ENCODE data around the gene MAPK8.
A peak's percentile ranks its signal among the peaks of the same experiment; 100 is the strongest.

Gene MAPK8

GRCh38 chr10:48292616-48293015 lies 13.9 kb upstream of the MAPK8 start:
- no peak for DNase-seq

DNA sequence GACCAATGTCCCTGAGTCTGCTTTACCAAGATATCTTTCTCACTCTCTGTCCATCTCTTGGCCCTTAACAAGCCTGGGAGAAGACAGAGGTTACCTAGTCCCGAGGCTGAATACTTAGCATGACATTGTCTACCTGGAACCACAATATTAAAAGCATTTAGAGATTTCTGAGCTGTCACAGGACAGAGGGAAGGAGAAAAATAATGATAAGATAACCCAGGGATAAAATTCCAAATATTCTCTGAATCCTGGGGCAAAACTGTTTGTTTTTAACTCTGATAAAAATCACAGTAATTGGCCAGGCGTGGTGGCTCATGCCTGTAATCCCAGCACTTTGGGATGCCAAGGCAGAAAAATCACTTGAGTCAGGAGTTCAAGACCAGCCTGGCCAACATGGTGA lies 12.0 kb upstream of the MAPK8 start:
- no peak for DNase-seq

- no peak for DNase-seq
Observed at GRCh38 chr10:48296576-48297098, 9.8 kb upstream of the MAPK8 start.

DNA sequence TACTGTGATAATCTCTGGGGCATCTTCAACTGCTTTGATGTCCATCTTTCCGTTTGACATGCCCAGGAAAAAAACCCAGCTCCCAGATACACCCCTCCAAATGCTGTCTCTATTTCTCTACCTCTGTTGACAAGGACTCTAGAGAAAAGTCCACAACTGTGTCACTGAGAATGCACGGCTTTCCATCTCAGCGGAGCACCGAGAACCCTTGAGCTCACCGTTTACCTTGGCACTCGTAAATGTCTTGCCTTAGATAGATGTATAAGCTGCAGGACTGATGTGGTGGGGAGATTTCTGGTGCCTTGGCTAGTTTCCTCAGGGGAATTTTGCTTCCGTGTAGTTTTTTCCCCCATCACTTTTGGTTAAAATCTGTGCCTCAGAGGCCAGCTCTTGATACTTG lies 7.4 kb upstream of the MAPK8 start:
- DNase-seq = no peak

- DNase-seq = no peak
Observed at GRCh38 chr10:48299692-48300091, 6.8 kb upstream of the MAPK8 start.

DNA sequence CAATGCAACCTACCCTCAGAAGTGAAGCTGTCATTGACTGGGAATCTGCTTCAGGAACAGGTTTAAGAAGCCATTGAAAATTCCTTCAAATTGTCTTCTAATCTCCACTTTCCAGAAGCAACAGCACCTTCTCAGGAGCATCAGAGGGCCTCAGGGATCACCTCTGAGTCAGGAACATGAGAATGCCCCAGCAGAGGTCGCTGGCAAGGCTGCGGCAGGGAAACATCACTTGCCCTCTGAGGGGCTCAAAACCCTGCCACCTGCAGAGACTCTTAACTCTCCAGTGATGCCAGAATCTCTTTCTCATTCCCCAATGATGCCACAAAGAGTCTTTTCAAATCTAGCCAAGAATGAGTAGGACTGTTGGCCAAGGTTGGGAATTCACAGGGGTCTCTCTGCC lies 5.9 kb upstream of the MAPK8 start:
- DNase-seq = no peak

- no peak for DNase-seq
Observed at GRCh38 chr10:48302515-48303476, 3.7 kb upstream of the MAPK8 start.

DNA sequence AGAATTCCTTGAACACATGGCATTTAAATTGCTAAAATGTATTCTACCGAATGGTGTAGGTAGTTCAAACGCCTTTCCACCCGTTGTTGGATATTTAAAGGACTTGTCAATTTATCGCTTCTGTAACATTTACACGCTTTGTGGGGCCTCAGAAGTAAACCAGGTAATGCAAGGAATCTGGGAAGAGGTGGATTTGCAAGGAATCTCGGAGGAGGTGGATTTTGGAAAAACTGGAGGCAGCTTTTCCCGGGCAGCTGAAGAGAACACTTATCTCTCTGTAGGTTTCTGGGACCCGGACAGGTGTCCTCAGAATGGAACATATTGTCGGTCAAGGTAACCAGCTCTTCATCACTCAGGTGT lies 592 bp upstream of the MAPK8 start:
- no peak for DNase-seq

- peak; percentile 55 for DNase-seq
Observed at GRCh38 chr10:48306870-48307710, 613 bp downstream of the MAPK8 start.

GRCh38 chr10:48307711-48308018 lies 1.2 kb downstream of the MAPK8 start:
- DNase-seq = no peak

DNA sequence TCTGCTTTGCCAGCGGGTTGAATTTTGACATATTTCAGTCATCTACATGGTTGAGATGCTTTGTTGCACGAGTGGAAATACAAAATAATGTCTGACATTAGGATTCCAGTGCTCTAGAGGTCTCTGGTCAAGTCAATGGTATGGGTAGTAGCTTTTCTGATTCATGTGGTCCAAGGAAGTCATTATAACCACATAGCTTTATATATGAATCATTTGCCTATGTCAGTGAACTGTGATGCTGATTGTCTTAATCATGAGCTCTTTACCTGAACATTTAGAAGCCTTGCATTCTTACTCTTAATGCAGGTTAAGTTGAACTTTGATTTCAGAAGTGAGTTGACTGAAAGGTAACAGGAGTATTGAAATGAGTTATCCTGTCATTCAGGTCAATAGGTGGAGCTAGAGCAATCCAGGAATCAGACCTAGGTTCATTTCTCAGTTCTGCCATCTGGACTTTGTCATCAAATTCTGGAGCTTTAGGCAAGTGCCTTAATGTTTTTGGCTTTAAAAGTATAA lies 3.3 kb downstream of the MAPK8 start:
- no peak for DNase-seq

DNA sequence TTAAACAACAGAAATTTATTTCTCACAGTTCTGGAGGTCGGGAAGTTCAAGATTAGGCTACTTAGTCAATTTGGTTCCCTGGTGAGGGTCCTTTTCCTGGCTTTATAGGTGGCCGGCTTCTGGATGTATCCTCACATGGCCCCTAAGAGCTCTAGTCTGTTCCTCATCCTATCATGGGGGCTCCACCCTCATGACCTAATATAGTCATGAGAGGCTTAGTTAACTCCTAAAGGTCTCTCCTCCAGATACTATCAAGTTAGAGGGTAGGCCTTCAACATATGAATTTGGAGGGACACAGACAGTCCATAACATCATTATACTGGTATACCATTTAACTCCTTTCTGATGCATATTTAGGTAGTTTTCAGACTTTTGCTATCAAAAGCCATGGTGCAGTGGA lies 7.6 kb downstream of the MAPK8 start:
- DNase-seq = peak; percentile 18

- DNase-seq = no peak
Observed at GRCh38 chr10:48316236-48316635, 9.8 kb downstream of the MAPK8 start.

GRCh38 chr10:48317321-48317990 lies 11.0 kb downstream of the MAPK8 start:
- DNase-seq = no peak

DNA sequence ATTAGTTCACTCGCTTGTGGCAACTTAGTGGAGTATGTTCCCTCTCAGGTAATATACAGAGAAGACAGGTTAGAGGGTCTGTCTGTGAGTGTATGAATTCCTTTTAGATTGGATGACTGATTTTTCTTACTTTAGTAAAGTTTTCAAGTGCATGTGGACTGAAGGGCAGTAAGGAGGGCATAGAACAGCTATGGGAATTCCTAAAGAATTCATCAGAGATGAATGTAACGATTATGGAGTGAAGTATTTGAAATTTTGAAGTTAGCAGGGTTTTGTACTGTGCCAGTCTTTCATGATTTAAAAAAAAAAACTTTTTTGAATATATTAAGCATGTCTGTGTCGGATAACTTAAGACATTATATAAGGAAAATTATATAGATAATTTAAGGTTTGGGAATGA lies 15.5 kb downstream of the MAPK8 start:
- no peak for DNase-seq

- no peak for DNase-seq
Observed at GRCh38 chr10:48324580-48324979, 18.1 kb downstream of the MAPK8 start.

- DNase-seq = no peak
Observed at GRCh38 chr10:48330269-48330668, 23.8 kb downstream of the MAPK8 start.

DNA sequence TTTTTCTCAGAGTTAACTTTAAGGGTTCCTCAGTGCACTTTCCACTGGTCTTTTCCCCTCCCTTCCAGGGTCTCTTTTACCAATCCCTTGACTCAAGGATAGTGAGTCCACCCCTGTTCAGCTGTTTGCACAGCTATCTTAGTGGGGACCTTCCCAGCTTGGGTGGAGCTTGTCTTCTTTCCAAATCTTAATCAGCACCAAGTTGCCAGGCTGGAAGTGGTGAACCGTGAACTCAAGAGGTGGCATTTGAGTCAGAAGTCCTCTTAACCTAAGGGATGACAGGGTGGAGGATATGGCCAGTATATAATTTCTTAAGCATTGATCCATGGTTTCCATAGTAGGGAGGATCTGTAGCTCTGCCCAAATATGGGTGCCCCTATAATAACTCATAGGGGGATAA lies 25.0 kb downstream of the MAPK8 start:
- no peak for DNase-seq

- DNase-seq = peak; percentile 18
Observed at GRCh38 chr10:48332166-48332870, 25.8 kb downstream of the MAPK8 start.

- no peak for DNase-seq
Observed at GRCh38 chr10:48332871-48333216, 26.4 kb downstream of the MAPK8 start.

GRCh38 chr10:48333856-48334255 lies 27.4 kb downstream of the MAPK8 start:
- DNase-seq = no peak

GRCh38 chr10:48335788-48336187 lies 29.3 kb downstream of the MAPK8 start:
- DNase-seq = no peak

Data from suppressor macrophage treated with lipopolysaccharide for 4 hours (primary cell).